ENCODE data around the gene SLC16A10.
"Not testable (repeated sequence)": the region's sequence is repeated elsewhere in the genome, so short reads cannot be mapped to it uniquely, and the experiment has no call there.

Gene SLC16A10

DNA sequence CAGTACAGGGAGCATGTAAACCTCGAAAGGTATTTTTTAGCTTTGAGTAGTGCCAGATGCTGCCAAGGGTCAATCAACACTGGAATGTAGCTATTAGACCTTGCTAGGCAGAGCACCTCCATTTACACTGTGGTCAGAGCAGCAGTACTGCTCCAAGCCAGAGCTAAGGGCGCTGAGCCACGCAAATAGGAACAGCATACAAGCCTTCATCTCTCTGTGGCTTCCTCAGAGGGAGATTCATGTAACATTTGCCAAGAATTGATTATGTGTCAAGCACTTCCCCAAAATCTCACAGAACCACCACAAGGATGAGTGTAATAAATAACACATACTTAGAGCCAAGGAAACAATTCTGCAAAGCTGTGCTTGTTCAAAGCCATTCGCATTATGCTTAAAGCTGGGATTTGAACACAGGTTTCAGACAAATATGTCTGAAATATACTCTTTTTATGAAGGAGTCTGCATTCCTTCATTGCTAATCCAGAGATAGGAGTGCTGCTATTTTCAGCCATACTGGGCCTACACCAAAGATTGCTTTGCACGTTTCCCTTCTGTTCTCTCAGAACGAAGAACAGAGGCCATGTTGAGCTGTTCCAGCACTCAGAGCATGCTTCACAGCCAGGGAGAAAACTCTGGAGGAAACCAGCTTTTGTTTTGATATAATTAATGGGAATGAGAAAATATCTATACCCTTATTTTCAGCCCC, 97.7 kb downstream of the SLC16A10 start:
- no peak for DNase-seq

DNA sequence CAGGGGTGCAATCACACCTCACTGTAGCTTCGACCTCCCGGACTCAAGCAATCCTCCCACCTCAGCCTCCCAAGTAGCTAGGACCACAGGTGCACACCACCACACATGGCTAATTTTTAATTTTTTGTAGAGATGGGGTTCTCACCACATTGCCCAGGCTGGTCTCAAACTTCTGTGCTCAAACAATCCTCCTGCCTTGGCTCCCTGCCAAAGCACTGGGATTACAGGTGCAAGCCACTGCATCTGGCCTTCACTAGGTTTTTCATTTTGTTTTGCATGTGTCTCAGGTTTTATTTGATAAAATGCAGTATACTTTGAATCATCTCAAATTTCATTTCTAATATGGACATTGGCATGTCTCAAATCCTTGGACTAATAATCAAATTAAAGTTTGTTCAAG, 98.7 kb downstream of the SLC16A10 start:
- DNase-seq, result no peak

DNA sequence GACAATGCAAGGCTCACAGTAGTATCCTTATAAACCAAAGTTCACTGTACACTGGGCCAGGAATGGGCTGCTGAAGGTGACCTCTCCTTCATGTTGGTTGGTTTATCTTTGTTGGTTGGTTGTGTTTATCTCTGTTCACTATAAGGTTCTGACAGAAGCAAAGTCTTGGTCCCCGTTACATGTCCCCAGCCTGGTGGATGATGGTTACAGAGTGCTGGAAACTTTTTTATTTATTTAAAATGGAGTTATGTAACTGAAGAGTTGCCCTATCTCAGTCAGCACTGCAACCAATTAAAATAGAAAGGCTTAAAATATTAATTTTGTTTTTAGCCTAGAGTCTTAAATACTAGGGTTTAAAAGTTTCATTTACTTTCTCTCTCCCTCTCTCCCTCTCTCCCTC, 100.6 kb downstream of the SLC16A10 start:
- no peak for DNase-seq

DNA sequence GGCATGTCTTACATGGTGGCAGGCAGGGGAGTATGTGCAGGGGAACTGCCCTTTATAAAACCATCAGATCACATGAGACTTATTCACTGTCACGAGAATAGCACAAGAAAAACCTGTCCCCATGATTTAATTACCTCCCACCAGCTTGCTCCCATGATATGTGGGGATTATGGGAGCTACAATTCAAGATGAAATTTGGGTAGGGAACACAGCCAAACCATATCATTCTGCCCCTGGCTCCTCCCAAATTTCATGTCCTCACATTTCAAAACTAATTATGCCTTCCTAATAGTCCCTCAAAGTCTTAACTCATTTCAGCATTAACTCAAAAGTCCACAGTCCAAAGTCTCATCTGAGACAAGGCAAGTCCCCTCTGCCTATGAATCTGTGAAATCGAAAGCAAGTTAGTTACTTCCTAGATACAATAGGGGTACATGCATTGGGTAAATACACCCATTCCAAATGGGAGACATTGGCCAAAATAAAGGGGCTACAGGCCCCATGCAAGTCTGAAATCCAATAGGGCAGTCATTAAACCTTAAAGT, 102.4 kb downstream of the SLC16A10 start:
- not testable (repeated sequence) for DNase-seq

DNA sequence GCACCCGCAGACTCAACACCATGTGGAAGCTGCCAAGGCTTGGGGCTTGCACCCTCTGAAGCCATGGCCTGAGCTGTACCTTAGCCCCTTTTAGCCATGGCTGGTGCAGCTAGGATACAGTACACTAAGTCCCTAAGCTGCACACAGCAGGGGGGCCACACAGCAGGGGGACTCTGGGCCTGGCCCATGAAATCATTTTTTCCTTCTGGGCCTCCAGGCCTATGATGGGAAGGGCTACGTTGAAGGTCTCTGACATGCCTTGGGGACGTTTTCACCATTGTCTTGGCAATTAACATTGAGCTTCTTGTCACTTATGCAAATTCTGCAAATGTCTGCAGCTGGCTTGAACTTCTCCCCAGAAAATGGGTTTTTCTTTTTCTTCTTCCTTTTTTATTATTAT, 103.3 kb downstream of the SLC16A10 start:
- no peak for DNase-seq

DNA sequence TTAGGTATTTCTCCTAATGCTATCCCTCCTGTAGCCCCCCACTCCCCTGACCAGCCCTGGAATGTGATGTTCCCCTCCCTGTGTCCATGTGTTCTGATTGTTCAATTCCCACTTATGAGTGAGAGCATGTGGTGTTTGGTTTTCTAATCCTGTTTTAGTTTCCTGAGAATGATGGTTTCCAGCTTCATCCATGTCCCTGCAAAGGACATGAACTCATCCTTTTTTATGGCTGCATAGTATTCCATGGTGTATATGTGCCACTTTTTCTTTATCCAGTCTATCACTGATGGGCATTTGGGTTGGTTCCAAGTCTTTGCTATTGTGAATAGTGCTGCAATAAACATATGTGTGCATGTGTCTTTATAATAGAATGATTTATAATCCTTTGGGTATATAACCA, 103.8 kb downstream of the SLC16A10 start:
- DNase-seq, result not testable (repeated sequence)

DNA sequence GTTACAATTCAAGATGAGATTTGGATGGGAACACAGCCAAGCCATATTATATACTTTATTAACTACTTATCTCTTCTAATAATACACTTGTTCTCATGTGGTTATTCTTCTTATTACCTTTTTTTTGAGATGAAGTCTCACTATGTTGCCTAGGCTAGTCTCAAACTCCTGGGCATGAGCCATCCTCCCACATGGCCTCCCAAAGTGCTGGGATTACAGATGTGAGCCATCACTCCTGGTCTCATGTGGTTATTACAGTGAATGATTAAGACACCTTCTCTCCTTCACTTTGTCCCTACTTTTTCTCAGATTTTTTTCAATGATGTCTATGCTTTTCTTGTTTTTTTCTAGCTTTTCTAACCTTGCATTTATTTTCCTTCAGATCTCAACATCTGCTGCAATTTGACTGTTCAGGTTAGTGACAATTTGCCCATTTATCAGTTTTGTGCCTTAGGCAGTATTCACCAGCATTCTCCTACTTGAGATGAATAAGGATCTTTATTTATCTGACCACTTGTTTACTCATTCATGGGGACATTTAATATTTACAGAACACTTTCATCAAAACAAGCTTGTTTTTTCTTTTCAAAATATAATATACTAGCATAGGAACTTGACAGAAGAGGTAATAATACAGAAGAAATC, 105.7 kb downstream of the SLC16A10 start:
- no peak for DNase-seq

DNA sequence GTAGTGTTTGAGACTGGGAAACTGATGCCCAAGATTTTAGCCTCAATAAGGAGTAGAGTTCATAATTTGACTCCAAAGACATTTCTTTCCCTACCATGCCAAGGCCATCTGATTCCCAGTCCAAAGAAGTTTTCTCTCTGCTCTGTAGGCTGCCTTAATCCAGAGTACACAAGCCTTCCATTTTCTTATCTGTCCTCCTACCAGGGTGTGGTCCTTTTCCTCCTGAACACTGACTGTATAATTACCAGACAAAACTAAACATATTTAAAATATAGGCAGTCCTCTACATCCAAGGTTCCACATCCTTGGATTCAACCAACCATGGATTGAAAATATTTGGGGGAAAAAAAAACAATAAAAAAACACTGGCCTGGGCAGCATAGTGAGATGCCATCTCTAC, 108.4 kb downstream of the SLC16A10 start:
- DNase-seq, result no peak

DNA sequence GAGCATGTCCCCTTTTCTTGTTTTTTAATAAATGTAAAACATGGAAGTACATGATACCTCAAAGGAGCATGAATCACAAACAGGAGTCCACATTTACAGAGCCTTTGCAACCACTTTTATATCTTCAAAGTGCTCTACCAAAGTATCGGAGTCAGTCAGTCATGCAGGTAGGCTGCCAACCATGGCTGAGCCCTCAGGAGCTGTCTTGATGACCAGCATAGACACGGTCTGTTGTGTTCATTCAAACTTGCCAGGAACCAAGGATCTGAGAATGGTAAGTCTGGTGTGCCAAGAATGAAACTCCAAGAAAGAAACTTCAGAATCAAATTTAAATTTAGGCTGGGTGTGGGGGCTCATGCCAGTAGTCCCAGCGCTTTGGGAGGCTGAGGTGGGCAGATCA, 111.5 kb downstream of the SLC16A10 start:
- DNase-seq, result no peak

DNA sequence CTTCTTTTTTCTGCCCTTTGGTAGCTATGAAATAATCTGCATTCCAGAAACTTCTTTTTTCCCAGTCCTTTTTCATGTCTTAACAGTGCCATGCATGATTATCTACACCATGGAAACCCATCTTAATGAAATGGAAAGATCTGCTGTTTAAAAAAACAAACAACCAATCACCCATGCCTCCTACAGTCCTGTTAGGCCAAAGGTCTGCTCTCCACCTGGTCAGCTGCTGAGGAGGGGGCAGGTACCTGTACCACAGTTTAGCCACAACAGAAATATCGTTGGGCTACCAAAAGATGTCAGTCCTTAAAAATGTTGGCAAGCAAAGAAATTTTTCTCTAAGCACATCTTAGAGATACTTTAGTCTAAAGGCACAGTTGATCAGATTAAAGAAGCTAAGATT, 112.6 kb downstream of the SLC16A10 start:
- no peak for DNase-seq

DNA sequence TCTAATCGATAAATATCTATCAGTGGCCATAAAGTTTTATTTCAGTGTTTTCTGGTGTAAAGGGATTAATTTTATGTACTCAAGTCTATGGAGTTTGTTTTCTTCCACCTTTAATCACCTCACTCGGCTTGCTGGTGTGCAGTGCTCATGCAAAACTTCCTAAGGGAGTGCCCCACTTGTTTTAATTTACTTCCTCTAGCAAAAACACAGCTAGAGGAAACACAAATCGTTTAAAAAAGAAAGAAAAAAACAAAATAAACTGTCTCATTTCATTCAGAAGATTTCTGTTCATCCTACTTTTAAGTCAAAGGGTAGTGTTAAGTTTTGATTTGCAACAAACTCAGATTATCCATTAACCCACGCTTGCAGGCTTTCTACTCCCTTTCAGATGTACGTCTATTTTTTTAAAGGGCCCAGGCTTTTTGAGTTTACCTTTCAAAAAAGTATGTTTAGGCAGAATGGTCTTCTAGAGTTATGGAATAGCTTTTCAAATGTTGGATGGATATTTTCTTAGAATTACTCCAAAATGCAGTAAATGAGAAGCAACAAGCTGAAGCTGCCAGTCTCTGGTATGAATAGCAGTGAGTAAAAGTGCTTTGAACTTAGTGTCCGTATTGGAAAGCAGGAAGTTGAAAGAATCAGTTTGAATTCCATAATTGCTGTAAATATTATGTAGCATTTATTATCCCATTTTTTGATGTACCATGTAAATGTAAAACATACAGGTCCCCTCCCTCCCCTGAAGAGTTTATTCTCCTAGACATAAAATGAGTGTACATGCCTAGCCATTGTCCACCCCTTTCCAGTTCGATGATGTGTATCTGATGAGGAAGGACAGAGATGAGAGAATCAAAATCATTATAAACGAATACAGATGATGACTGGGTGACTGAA, 113.3 kb downstream of the SLC16A10 start:
- no peak for DNase-seq

DNA sequence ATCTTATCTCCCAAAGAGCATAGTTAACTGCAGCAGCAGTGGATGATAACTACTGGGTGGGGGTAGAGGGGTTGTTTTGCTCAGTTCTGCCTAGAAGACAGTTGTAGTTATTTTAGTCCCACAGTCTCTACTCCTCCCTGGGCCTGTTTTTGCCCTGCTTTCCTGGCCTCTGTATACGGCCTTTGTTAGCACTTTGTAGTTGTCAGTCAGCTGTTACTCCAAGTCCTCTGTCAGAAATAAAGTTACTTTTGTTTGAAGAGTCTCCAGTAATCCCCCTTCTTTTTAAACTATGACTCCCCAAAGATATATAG, 113.9 kb downstream of the SLC16A10 start:
- no peak for DNase-seq

DNA sequence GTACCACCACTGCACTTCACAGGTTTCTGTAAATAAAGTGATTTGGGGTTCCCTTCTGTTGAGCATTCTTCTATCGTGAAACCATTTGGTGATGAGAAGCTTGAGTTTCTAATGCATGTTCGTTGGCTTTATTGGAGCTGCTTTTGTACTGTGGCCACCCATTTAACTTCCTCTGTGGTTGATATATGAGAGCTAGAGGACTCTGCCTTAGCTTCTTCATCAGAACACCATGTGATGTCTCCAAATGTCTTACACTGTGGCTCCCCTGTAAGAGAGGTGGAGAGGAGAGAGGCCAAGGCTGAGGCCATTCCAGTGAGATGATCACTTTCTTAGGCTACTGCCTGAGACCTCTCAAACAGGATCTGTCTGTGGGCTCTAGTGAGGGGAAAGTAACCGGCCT, 114.5 kb downstream of the SLC16A10 start:
- no peak for DNase-seq

DNA sequence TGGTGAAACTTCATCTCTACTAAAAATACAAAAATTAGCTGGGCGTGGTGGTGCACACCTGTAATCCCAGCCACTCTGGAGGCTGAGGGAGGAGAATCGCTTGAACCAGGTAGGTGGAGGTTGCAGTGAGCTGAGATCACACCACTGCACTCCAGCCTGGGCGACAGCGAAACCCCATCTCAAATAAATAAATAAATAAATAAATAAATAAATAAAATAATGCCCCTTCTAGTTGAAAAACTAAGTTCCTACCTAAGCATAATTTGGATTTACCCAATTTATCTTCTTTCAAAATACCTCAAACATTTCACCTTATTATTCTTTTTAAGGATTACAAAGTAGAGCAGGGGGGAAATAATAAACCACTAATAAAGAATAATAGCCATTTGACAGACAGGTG, 116.2 kb downstream of the SLC16A10 start:
- not testable (repeated sequence) for DNase-seq

DNA sequence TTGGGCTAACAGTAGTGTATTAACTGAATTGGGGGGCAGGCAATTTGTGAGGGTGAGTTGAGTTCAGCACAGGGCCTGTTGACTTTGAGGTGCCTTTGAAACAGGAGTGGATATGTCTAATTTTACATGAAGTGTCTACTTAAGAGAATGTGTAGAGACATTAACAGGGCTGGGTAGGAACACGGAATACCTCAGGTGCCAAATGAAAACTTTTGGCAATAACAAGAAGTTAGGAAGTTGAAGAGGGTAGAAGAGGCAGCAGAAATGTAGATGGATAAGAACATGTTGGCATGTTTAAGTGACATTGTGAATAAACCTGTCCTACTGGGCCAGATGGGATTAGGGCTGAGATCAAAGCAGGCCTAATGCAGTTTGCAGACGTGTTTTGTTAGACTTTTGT, 117.0 kb downstream of the SLC16A10 start:
- DNase-seq, result no peak

DNA sequence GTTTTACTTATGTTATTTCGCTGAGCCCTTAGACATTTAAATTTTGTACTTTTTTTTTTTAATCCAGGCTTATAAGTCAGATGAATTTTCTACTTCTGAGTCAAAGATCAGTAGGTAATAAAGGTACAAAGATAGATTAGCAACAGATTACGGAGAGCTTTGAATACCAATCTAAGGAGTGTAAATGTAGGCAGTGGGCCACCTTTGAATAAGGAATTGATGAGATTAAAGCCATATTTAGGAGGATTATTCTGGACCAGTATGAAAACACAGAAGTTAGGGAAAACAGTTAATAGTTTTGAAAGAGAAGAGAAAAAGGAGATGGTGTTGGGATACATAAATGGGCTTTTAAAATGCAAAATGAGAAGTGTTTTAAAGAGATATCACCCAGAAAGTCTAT, 117.6 kb downstream of the SLC16A10 start:
- DNase-seq, result no peak

DNA sequence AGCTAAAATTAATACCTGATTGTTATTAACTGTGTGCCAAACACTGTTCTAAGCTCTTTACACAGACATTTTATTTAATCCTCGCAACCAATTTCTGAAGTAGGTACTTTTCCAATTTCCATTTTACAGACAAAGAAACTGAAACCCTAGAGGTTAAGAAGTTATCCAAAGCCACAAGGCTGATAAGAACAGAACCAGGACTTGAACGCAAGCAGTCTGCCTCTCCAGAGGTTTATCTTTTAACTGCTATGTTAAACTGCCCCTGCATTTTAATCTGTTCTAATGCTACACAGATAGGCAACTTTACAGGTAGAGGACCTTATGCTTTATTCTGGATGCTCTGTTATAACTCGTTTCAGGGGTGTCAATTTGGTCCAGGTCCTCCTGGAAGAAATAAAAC, 118.2 kb downstream of the SLC16A10 start:
- no peak for DNase-seq

DNA sequence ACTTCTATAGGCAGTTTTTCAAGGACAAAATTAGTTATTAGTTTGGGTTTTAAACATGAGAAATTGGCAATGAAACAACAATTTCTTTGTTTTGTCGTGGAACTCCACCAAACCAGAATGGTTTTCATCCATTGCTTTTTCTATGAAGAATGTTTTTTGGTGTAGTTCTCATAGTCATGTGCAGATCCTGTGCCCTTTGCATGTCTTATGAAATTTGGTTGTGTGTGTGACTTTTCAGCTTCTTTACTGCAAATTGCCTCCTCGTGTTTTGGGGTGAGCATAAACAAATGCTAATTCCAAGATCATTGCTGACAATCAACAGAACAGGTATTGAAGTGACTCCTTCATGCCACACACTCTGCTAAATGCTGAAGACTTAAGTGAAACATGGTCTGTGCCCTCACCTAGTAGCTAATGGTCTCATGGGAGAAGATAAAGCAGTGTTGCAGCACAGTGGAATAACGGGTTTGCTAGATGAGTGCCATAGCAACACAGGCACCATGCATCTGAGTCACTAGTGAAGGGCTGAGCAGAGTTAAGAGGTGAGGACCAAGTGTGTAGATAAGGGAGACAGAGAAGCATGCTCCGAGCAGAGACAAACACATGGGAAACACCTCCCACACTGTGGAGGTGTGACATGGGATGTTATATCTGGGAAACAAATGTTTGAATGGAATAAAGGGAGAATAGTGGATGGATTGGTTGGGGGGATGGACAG, 120.0 kb downstream of the SLC16A10 start:
- DNase-seq, result no peak

DNA sequence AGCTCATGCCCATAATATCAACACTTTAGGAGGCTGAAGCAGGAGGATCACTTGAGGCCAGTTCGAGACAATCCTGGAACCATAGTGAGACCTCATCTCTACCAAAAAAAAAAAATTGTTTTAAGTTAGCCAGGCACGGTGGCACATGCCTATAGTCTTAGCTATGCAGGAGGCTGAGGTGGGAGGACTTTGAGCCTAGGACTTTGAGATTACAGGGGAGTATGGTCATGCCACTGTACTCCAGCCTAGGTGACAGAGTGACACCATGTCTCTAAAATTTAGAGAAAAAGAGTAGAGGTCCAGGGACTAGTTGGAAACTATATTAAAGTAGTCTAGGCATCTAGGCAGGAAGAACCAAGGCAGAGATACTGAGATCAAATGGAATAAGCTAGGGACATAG, 121.6 kb downstream of the SLC16A10 start:
- DNase-seq, result no peak

DNA sequence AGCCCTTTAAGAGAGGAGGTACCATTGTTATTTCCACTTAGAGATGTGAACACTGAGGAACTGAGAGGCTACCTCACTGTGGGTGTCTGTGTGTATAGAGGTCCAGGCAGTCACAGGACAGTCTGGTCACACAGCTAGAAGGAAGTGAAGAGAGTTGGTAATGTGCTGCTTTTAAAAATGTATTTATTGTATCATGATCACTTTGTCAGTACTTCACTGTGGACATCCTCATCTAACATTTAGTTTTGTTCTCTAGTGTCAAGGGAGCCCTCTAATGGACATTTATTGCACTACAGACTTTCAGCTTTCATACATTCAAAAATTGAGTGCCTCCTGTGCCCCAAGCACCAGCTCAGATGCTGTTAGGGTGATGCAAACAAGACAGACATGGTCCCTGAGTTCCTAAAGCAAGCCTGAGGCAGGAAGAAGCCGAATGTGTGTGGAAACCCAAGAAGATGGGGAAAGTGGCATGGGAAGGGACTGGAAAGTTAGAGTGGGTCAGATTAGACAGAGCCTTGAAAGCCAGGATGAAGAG, 123.0 kb downstream of the SLC16A10 start:
- DNase-seq, result peak in 5 of 56 donors; percentile 1 to 31 (median 5)

DNA sequence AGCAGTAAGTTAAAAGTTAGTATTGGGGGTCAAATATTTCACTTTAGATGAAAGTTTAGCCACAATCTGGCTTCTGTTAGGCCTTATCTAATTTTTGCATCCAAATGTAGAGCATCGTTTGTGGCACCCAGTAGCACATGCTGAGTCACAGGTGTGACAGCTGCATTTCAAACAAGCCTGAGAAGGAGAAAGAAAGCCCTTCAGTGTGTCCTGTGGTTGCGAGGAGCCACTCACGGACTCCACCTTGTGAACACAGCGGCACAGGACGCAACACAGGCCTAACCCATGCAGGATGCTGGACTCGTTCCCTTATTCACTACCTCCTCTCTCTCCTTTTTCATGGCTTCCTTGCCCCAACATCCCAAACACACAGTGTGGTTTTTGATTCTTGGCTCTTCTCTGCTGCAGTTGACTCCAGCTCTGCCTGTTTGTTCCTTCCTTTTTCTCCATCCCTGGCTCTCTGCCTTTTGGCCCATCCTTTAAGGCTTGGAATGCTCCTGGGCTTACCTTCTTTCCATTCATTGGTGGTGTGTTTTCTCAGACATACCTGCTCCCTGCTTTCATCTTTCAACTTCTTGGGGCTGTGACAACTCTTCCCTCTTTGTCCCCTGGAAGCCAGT, 124.2 kb downstream of the SLC16A10 start:
- no peak for DNase-seq
